ENCODE results near the gene CHRDL1. TPM values are rescaled to one million over a fixed set of nuclear protein-coding genes. Genes with fewer than 3 reads are reported as not detected.

CHRDL1 gene
- polyA plus RNA-seq, 1 of the 3 experiments (the other 2 are of a cell fraction) = 0.64 TPM

GRCh38 chrX:110755611-110756010, 40.0 kb downstream of the CHRDL1 start (continued):
- TF ChIP-seq TEAD4 (IDR thresholded peaks at IDR 0.05; ENCODE audit: borderline replicate concordance, insufficient read depth) = no peak
- no peak for TF ChIP-seq YY1 (IDR thresholded peaks at IDR 0.05; ENCODE audit: low read depth)
- no peak for TF ChIP-seq EZH2phosphoT487 (IDR thresholded peaks at IDR 0.05; ENCODE audit: borderline replicate concordance, low read depth)

GRCh38 chrX:110755061-110755460, 40.6 kb downstream of the CHRDL1 start:
- CTCF ChIA-PET = no interaction called here
- H3K9me3 ChIP-seq = no peaks in the 10 kb centered on the region
- no peak overlapping the region for H2AFZ ChIP-seq (ENCODE audit: low read depth)
- no peak overlapping the region for H3K4me2 ChIP-seq
- TF ChIP-seq EP300 (IDR thresholded peaks at IDR 0.05; ENCODE audit: borderline replicate concordance in 1 of 2, low read depth in 1 of 2, low read length in 1 of 2) (no peak), NRF1 (IDR thresholded peaks at IDR 0.05; ENCODE audit: low read depth, low read length) (no peak), EZH2phosphoT487 (IDR thresholded peaks at IDR 0.05; ENCODE audit: borderline replicate concordance, low read depth) (no peak), FOSL2 (IDR thresholded peaks at IDR 0.05; ENCODE audit: borderline replicate concordance, low read depth) (no peak), MXI1 (IDR thresholded peaks at IDR 0.05; ENCODE audit: low read depth, low read length) (no peak), ELF1 (IDR thresholded peaks at IDR 0.05) (no peak), POLR2AphosphoS5 (IDR thresholded peaks at IDR 0.05; ENCODE audit: low read depth, low read length) (no peak), RAD21 (IDR thresholded peaks at IDR 0.05; ENCODE audit: low read length) (no peak), USF1 (IDR thresholded peaks at IDR 0.05; ENCODE audit: borderline replicate concordance, low read depth) (no peak), YY1 (IDR thresholded peaks at IDR 0.05; ENCODE audit: low read depth) (no peak), CHD2 (IDR thresholded peaks at IDR 0.05; ENCODE audit: low read length, partially characterized antibody) (no peak)
- POLR2A ChIA-PET = no interaction called here
- no peaks in the 10 kb centered on the region for H3K36me3 ChIP-seq (replicated peaks in 1 of 2; ENCODE audit: control insufficient read depth in 1 of 2, insufficient read depth in 2 of 2, low read length in 1 of 2)
- H3K27ac ChIP-seq (ENCODE audit: low read depth in 2 of 2, low read length in 1 of 2) = no peak overlapping the region
- DNase-seq = no peak
- H4K20me1 ChIP-seq (ENCODE audit: insufficient read depth) = no peaks in the 10 kb centered on the region
- H3F3A ChIP-seq (replicated peaks; ENCODE audit: insufficient read depth) = no peaks in the 10 kb centered on the region
- no peaks in the 10 kb centered on the region for H3K9me2 ChIP-seq
- H3K4me1 ChIP-seq (ENCODE audit: control insufficient read depth in 1 of 2, insufficient read depth in 2 of 2, low read depth in 1 of 2, low read length in 1 of 2) = no peaks in the 10 kb centered on the region
- H3K27me3 ChIP-seq (ENCODE audit: insufficient read depth) = no peaks in the 10 kb centered on the region; the same call in 1 of the 2 replicates
- WGBS (ENCODE audit: low lambda C conversion rate) = 0% methylated on average over 3 of the region's 3 CpGs
- no peaks in the 10 kb centered on the region for H3K79me2 ChIP-seq (ENCODE audit: insufficient read depth)
- H3K9ac ChIP-seq = no peak overlapping the region
- H3K4me3 ChIP-seq (ENCODE audit: low read depth in 2 of 2, low read length in 1 of 2) = no peak overlapping the region

- no peak for DNase-seq
- H3K4me1 ChIP-seq (ENCODE audit: control insufficient read depth in 1 of 2, insufficient read depth in 2 of 2, low read depth in 1 of 2, low read length in 1 of 2) = no peaks in the 10 kb centered on the region; a peak in 1 of 4 replicates
- no peak overlapping the region for H3K27ac ChIP-seq (ENCODE audit: low read depth in 2 of 2, low read length in 1 of 2)
- H4K20me1 ChIP-seq (ENCODE audit: insufficient read depth) = no peaks in the 10 kb centered on the region
- no peaks in the 10 kb centered on the region for H3K9me2 ChIP-seq
- WGBS (ENCODE audit: low lambda C conversion rate) = 16% methylated on average over 7 of the region's 7 CpGs
- no peaks in the 10 kb centered on the region for H3K9me3 ChIP-seq
- H3K4me2 ChIP-seq = no peak overlapping the region
- POLR2A ChIA-PET = no interaction called here
- no peak for TF ChIP-seq USF1 (IDR thresholded peaks at IDR 0.05; ENCODE audit: borderline replicate concordance, low read depth)
- no peak for TF ChIP-seq RAD21 (IDR thresholded peaks at IDR 0.05; ENCODE audit: low read length)
- no peak for TF ChIP-seq YY1 (IDR thresholded peaks at IDR 0.05; ENCODE audit: low read depth)
- no peak for TF ChIP-seq MAX (IDR thresholded peaks at IDR 0.05; ENCODE audit: low read depth)
- TF ChIP-seq SMC3 (IDR thresholded peaks at IDR 0.05; ENCODE audit: low read depth, low read length) = no peak
- no peak for TF ChIP-seq GABPA (IDR thresholded peaks at IDR 0.05; ENCODE audit: low read depth)
- no peak for TF ChIP-seq FOXJ3 (CRISPR knock-in tag; IDR thresholded peaks at IDR 0.05)
- TF ChIP-seq ELF1 (IDR thresholded peaks at IDR 0.05) = no peak
- TF ChIP-seq GATA2 (CRISPR knock-in tag; IDR thresholded peaks at IDR 0.05) = no peak
- TF ChIP-seq EZH2phosphoT487 (IDR thresholded peaks at IDR 0.05; ENCODE audit: borderline replicate concordance, low read depth) = no peak
- TF ChIP-seq MXI1 (IDR thresholded peaks at IDR 0.05; ENCODE audit: low read depth, low read length) = no peak
- TF ChIP-seq FOXM1 (IDR thresholded peaks at IDR 0.05; ENCODE audit: low read depth) = no peak
- TF ChIP-seq CTCF (IDR thresholded peaks at IDR 0.05) = no peak
- no peak for TF ChIP-seq SIN3A (IDR thresholded peaks at IDR 0.05; ENCODE audit: borderline replicate concordance, low read depth, low read length)
- H3F3A ChIP-seq (replicated peaks; ENCODE audit: insufficient read depth) = no peaks in the 10 kb centered on the region
- H3K27me3 ChIP-seq (ENCODE audit: insufficient read depth) = no peaks in the 10 kb centered on the region; the same call in 1 of the 2 replicates
- H3K4me3 ChIP-seq (ENCODE audit: low read depth in 2 of 2, low read length in 1 of 2) = no peak overlapping the region
- no peaks in the 10 kb centered on the region for H3K79me2 ChIP-seq (ENCODE audit: insufficient read depth)
- no peaks in the 10 kb centered on the region for H3K36me3 ChIP-seq (replicated peaks in 1 of 2; ENCODE audit: control insufficient read depth in 1 of 2, insufficient read depth in 2 of 2, low read length in 1 of 2)
- no peak overlapping the region for H3K9ac ChIP-seq
- CTCF ChIA-PET = no interaction called here
- no peak overlapping the region for H2AFZ ChIP-seq (ENCODE audit: low read depth)
Measured at GRCh38 chrX:110750526-110751189, 45.0 kb downstream of the CHRDL1 start.
